Measurements from ENCODE around the gene ART3. TPM values are rescaled to one million over a fixed set of nuclear protein-coding genes. Genes with fewer than 3 reads are reported as not detected.

Gene ART3
- total RNA-seq, 2 donors from 2014 or later = 75.6 to 139 TPM

GRCh38 chr4:76155979-76156378, 81.5 kb downstream of the ART3 start:
- Histone ChIP-seq H3K27ac (no peak overlapping the region), H3K4me1 (no peaks in the 10 kb centered on the region), H3K36me3 (peaks cover 25% of the 10 kb centered on the region), H3K27me3 (no peaks in the 10 kb centered on the region), H3K4me3 (no peak overlapping the region), H3K9me3 (no peaks in the 10 kb centered on the region)
- TF ChIP-seq, protein P1, sequence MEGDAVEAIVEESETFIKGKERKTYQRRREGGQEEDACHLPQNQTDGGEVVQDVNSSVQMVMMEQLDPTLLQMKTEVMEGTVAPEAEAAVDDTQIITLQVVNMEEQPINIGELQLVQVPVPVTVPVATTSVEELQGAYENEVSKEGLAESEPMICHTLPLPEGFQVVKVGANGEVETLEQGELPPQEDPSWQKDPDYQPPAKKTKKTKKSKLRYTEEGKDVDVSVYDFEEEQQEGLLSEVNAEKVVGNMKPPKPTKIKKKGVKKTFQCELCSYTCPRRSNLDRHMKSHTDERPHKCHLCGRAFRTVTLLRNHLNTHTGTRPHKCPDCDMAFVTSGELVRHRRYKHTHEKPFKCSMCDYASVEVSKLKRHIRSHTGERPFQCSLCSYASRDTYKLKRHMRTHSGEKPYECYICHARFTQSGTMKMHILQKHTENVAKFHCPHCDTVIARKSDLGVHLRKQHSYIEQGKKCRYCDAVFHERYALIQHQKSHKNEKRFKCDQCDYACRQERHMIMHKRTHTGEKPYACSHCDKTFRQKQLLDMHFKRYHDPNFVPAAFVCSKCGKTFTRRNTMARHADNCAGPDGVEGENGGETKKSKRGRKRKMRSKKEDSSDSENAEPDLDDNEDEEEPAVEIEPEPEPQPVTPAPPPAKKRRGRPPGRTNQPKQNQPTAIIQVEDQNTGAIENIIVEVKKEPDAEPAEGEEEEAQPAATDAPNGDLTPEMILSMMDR (IDR thresholded peaks at IDR 0.05) = no peak
- no peak for DNase-seq (ENCODE audit: low spot score)

DNA sequence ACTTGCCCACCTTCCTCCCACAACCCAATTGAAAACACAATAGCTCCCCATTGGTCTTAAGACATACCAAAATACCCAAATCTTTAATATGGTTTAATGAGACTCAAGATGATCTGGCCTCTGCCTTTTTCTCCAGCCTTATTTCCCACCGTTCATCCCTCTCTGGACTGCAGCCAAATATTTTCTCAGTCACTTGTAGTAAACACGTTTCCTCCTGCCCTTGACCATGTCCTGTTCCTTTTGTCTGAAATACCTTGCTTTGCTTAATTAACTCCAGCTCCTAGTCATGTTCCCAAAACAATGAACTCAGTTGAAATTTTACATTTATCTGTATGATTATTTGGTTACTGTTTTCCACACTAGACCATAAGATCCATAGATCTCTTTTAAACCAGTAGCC, 82.1 kb downstream of the ART3 start:
- H3K9me3 ChIP-seq = no peaks in the 10 kb centered on the region
- H3K4me3 ChIP-seq = no peak overlapping the region
- H3K27ac ChIP-seq = no peak overlapping the region
- DNase-seq (ENCODE audit: low spot score) = no peak
- no peaks in the 10 kb centered on the region for H3K4me1 ChIP-seq
- TF ChIP-seq, protein P1 (IDR thresholded peaks at IDR 0.05) = no peak
- peaks cover 31% of the 10 kb centered on the region for H3K36me3 ChIP-seq
- no peaks in the 10 kb centered on the region for H3K27me3 ChIP-seq

DNA sequence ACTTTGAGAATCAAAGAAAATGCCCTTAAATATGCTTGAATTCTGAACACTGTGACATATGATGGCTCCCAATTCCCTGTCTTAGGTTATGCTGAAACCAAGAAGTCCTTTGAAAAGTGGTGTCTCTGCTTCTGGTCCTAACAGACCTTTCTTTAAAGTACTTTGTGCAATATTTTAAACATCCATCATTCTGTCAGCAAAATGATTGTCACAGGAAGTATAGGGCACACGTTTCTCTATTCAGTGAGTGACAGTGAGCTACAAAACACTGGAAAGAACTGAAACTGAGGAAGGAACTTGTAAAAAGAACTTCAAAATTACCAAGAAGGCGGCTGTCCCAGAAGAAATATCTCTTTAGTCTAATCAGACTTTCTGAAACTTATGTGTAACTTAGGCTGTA, 85.8 kb downstream of the ART3 start:
- peaks cover 55% of the 10 kb centered on the region for H3K36me3 ChIP-seq
- no peak for DNase-seq (ENCODE audit: low spot score)
- H3K27me3 ChIP-seq = no peaks in the 10 kb centered on the region
- no peaks in the 10 kb centered on the region for H3K4me1 ChIP-seq
- H3K4me3 ChIP-seq = no peak overlapping the region
- no peak overlapping the region for H3K27ac ChIP-seq
- TF ChIP-seq, protein P1 (IDR thresholded peaks at IDR 0.05) = no peak
- no peaks in the 10 kb centered on the region for H3K9me3 ChIP-seq

Other genes with a start within 250 kb of the ART3 start
- not detected for gene PPEF2, start 172.3 kb upstream of the ART3 start, total RNA-seq
- gene NAAA, start 133.7 kb upstream of the ART3 start, total RNA-seq = 10 to 100 TPM; 39.5 to 54.6 TPM
- 10 to 100 TPM; 22.1 to 22.6 TPM for gene SDAD1, start 83.8 kb upstream of the ART3 start, total RNA-seq
- 1 to 10 TPM; 1.0 to 2.6 TPM for gene CXCL9, start 67.2 kb upstream of the ART3 start, total RNA-seq
- gene CXCL10, start 51.2 kb upstream of the ART3 start, total RNA-seq = under 1 TPM in 1 of 2 donors, not detected in 1; 0.28 TPM
- not detected for gene CXCL11, start 38.6 kb upstream of the ART3 start, total RNA-seq
- gene NUP54, start 73.7 kb downstream of the ART3 start, total RNA-seq = 10 to 100 TPM; 13.7 to 14.9 TPM
- 100 to 1,000 TPM in 1 of 2 donors, 10 to 100 TPM in 1; 86.4 to 103 TPM for gene SCARB2, start 139.1 kb downstream of the ART3 start, total RNA-seq
- gene FAM47E, start 177.0 kb downstream of the ART3 start, total RNA-seq = 1 to 10 TPM; 1.0 to 2.2 TPM
- 10 to 100 TPM; 25.3 to 28.4 TPM for gene STBD1, start 232.0 kb downstream of the ART3 start, total RNA-seq

Measured in right atrium auricular region (tissue), 2 donors.